ENCODE results near the gene COX8A.

DNA sequence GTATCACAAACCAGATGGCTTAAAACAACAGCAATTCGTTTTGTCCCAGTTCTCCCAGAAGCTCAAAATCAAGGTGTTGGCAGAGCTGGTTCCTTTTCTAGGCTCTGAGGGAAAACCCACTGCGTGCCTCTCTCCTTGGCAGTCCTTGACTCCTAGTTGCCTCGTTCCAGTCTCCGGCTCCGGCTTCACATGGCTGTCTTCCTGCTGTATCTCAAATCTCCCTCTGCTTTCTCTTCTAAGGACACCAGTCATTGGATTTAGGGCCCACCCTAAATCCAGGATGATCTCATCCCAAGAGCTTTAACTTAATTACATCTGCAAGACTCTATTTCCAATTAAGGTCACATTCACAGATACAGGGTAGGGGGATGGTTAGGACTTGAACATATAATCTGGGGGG, 44.8 kb upstream of the COX8A start:
- TF ChIP-seq POLR2AphosphoS5 (IDR thresholded peaks at IDR 0.05) (no peak), EP300 (IDR thresholded peaks at IDR 0.05) (no peak), POLR2A (IDR thresholded peaks at IDR 0.05) (no peak)
- TF ChIP-seq, protein P1, sequence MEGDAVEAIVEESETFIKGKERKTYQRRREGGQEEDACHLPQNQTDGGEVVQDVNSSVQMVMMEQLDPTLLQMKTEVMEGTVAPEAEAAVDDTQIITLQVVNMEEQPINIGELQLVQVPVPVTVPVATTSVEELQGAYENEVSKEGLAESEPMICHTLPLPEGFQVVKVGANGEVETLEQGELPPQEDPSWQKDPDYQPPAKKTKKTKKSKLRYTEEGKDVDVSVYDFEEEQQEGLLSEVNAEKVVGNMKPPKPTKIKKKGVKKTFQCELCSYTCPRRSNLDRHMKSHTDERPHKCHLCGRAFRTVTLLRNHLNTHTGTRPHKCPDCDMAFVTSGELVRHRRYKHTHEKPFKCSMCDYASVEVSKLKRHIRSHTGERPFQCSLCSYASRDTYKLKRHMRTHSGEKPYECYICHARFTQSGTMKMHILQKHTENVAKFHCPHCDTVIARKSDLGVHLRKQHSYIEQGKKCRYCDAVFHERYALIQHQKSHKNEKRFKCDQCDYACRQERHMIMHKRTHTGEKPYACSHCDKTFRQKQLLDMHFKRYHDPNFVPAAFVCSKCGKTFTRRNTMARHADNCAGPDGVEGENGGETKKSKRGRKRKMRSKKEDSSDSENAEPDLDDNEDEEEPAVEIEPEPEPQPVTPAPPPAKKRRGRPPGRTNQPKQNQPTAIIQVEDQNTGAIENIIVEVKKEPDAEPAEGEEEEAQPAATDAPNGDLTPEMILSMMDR (IDR thresholded peaks at IDR 0.05), result no peak

All from sigmoid colon (tissue), 4 donors.